GM12878 (cell line): ENCODE data around the gene RAB43. TPM values are rescaled to one million over a fixed set of nuclear protein-coding genes. Genes with fewer than 3 reads are reported as not detected.

Source experiments
- E4F1 ChIP-seq: fragments of 450-650 bp; IDR thresholded peaks from 2 replicates; pipeline ENCODE4 v1.6.1; 2018; ENCODE audit warnings: borderline replicate concordance, mild to moderate bottlenecking; ENCODE audit not compliant: partially characterized antibody
- FOS ChIP-seq: IDR thresholded peaks from 3 replicates; pipeline ENCODE4 v1.6.1; 2011; ENCODE audit warnings: borderline replicate concordance; ENCODE audit not compliant: insufficient read length; ENCODE audit errors: extremely low read depth
- MYB ChIP-seq: fragments of 150-350 bp; IDR thresholded peaks from 2 replicates; pipeline ENCODE4 v1.6.1; 2014; ENCODE audit warnings: mild to moderate bottlenecking, low read depth, low read length, borderline replicate concordance
- PRDM15 ChIP-seq: fragments of 450-650 bp; formaldehyde crosslinking; IDR thresholded peaks from 2 replicates; pipeline ENCODE4 v1.4.0; 2020; ENCODE audit warnings: mild to moderate bottlenecking, moderate library complexity
- SUPT20H ChIP-seq: IDR thresholded peaks from 2 replicates; pipeline ENCODE4 v1.6.1; 2011; ENCODE audit warnings: low read depth, mild to moderate bottlenecking, low read length, moderate library complexity, borderline replicate concordance; ENCODE audit not compliant: control insufficient read depth
- polyA plus RNA-seq, 11 experiments: library from polyadenylated mRNA; depleted of rRNA in 4 of 11; unstranded in 6 of 11; stranded (reverse) in 5 of 11; fragments of >200 nt; fragmentation: Nextera tagmentation in 4 of 11; fragmentation: Illumina TruSeq in 1 of 11; extraction: Ambion mirVana in 4 of 11; extraction: Trizol in 1 of 11; gene quantifications; 1 replicate in 1 of 11; 2 replicates in 10 of 11; pipeline versions ENCODE4 v1.2.1 to v1.2.3, GENCODE V29; 2011 to 2016; ENCODE audit warnings: inconsistent platforms in 2 of 11, missing spikeins in 2 of 11, low read depth in 1 of 11
- total RNA-seq, 4 experiments: library from RNA; depleted of rRNA in 3 of 4; stranded (reverse); fragments of >200 nt in 3 of 4; fragmentation: Illumina TruSeq in 1 of 4; extraction: Trizol in 1 of 4; gene quantifications; 2 replicates each; pipeline versions ENCODE4 v1.2.1 to v1.2.3, GENCODE V29; 2013 to 2021
- TF ChIP-seq, protein P1 (sequence below): fragments of 450-650 bp; IDR thresholded peaks from 2 replicates; pipeline ENCODE4 v1.6.1; 2016; ENCODE audit warnings: mild to moderate bottlenecking, moderate library complexity, borderline replicate concordance

The RAB43 gene
- total and polyA plus RNA-seq, 10 of the 15 experiments (the other 5 are each of a cell fraction or from before 2014, with no cell fraction given), result 0.08 to 14.0 (median 4.0) TPM

GRCh38 chr3:129132097-129132866, 10.7 kb upstream of the RAB43 start (continued):
- no peak for TF ChIP-seq PRDM15 (CRISPR knock-in tag)
- no peak for TF ChIP-seq SUPT20H
- TF ChIP-seq, protein P1, sequence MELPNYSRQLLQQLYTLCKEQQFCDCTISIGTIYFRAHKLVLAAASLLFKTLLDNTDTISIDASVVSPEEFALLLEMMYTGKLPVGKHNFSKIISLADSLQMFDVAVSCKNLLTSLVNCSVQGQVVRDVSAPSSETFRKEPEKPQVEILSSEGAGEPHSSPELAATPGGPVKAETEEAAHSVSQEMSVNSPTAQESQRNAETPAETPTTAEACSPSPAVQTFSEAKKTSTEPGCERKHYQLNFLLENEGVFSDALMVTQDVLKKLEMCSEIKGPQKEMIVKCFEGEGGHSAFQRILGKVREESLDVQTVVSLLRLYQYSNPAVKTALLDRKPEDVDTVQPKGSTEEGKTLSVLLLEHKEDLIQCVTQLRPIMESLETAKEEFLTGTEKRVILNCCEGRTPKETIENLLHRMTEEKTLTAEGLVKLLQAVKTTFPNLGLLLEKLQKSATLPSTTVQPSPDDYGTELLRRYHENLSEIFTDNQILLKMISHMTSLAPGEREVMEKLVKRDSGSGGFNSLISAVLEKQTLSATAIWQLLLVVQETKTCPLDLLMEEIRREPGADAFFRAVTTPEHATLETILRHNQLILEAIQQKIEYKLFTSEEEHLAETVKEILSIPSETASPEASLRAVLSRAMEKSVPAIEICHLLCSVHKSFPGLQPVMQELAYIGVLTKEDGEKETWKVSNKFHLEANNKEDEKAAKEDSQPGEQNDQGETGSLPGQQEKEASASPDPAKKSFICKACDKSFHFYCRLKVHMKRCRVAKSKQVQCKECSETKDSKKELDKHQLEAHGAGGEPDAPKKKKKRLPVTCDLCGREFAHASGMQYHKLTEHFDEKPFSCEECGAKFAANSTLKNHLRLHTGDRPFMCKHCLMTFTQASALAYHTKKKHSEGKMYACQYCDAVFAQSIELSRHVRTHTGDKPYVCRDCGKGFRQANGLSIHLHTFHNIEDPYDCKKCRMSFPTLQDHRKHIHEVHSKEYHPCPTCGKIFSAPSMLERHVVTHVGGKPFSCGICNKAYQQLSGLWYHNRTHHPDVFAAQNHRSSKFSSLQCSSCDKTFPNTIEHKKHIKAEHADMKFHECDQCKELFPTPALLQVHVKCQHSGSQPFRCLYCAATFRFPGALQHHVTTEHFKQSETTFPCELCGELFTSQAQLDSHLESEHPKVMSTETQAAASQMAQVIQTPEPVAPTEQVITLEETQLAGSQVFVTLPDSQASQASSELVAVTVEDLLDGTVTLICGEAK, result no peak
- TF ChIP-seq E4F1, result no peak
- TF ChIP-seq FOS, result no peak
- TF ChIP-seq MYB, result no peak
